C4-2B (cell line): ENCODE data around the gene DCLK1.

ENCODE experiments used
- CTCF ChIP-seq: fragments of 450-650 bp; conservative IDR thresholded peaks from 2 replicates; pipeline ENCODE4 v1.5.1; 2017; ENCODE audit warnings: mild to moderate bottlenecking
- ZFX ChIP-seq: fragments of 450-650 bp; IDR thresholded peaks from 2 replicates; pipeline ENCODE4 v1.6.1; 2017

GRCh38 chr13:35886332-35887114, 244.7 kb downstream of the DCLK1 start:
- TF ChIP-seq CTCF (no peak), ZFX (no peak)
